K562 (cell line): Measurements from ENCODE around the gene KCNK4. TPM values are rescaled to one million over a fixed set of nuclear protein-coding genes. Genes with fewer than 3 reads are reported as not detected.

Experiments
- GMEB1 ChIP-seq: fragments of 250-450 bp; sonication (Bioruptor Pico); IDR thresholded peaks from 2 replicates; pipeline ENCODE4 v1.4.0; 2020; ENCODE audit warnings: mild to moderate bottlenecking
- HDAC6 ChIP-seq: IDR thresholded peaks from 2 replicates; pipeline ENCODE4 v1.6.1; 2012; ENCODE audit warnings: low read depth, mild to moderate bottlenecking, control low read depth, inconsistent platforms, low read length, moderate library complexity
- HNRNPK ChIP-seq: fragments of 200-400 bp; formaldehyde crosslinking; IDR thresholded peaks from one replicate; pipeline ENCODE4 v1.6.1; 2018; ENCODE audit warnings: mild to moderate bottlenecking, low read depth, low read length; ENCODE audit not compliant: poor library complexity, severe bottlenecking
- HNRNPUL1 ChIP-seq: fragments of 200-400 bp; formaldehyde crosslinking; IDR thresholded peaks from 2 replicates; pipeline ENCODE4 v1.6.1; 2017; ENCODE audit warnings: low read length
- KDM4B ChIP-seq, 2 experiments: fragments of 450-650 bp in 1 of 2; sonication (generic) in 1 of 2; IDR thresholded peaks; 2 replicates each; pipeline ENCODE4 v1.6.1; 2016 to 2017; ENCODE audit warnings: borderline replicate concordance in 2 of 2, antibody characterized with exemption in 1 of 2, low read depth in 1 of 2, mild to moderate bottlenecking in 1 of 2
- MAZ ChIP-seq, 2 experiments: fragments of 450-650 bp in 1 of 2; sonication (generic) in 1 of 2; formaldehyde crosslinking; IDR thresholded peaks in 1 of 2; conservative IDR thresholded peaks in 1 of 2; 2 replicates each; pipeline versions ENCODE4 v1.4.0 to v1.5.0; 2020; ENCODE audit warnings: mild to moderate bottlenecking in 1 of 2, missing genetic modification reagents in 1 of 2
- MTF1 ChIP-seq: fragments of 250-450 bp; sonication (Bioruptor Pico); IDR thresholded peaks from 2 replicates; pipeline ENCODE4 v1.9.0; 2021; ENCODE audit warnings: moderate library complexity, mild to moderate bottlenecking, inconsistent platforms, borderline replicate concordance
- PCBP2 ChIP-seq: fragments of 200-400 bp; formaldehyde crosslinking; IDR thresholded peaks from 2 replicates; pipeline ENCODE4 v1.6.1; 2018; ENCODE audit warnings: low read length, low read depth, mild to moderate bottlenecking, moderate library complexity; ENCODE audit not compliant: poor library complexity, severe bottlenecking
- PRPF4 ChIP-seq: fragments of 200-400 bp; formaldehyde crosslinking; IDR thresholded peaks from one replicate; pipeline ENCODE4 v1.6.1; 2017; ENCODE audit warnings: low read length, low read depth, mild to moderate bottlenecking; ENCODE audit not compliant: insufficient read depth, poor library complexity, severe bottlenecking
- SETDB1 ChIP-seq: IDR thresholded peaks from one replicate; pipeline ENCODE4 v1.6.1; 2012; ENCODE audit warnings: low read length, control low read depth, inconsistent platforms
- SMAD2 ChIP-seq: fragments of 150-350 bp; IDR thresholded peaks from 2 replicates; pipeline ENCODE4 v1.6.1; 2014; ENCODE audit warnings: low read depth, mild to moderate bottlenecking, low read length
- XRCC4 ChIP-seq: IDR thresholded peaks from one replicate; pipeline ENCODE4 v1.6.1; 2011; ENCODE audit not compliant: insufficient read depth, insufficient read length; ENCODE audit errors: extremely low read depth
- ZBTB12 ChIP-seq: fragments of 250-450 bp; sonication (Bioruptor Pico); IDR thresholded peaks from 2 replicates; pipeline ENCODE4 v1.4.0; 2020
- ZNF184 ChIP-seq: sonication (generic); formaldehyde crosslinking; IDR thresholded peaks from 2 replicates; pipeline ENCODE4 v1.5.0; 2020; ENCODE audit warnings: missing genetic modification reagents
- ZNF318 ChIP-seq, 2 experiments: fragments of 450-650 bp; IDR thresholded peaks; 2 replicates each; pipeline ENCODE4 v1.6.1; 2016; ENCODE audit warnings: mild to moderate bottlenecking in 2 of 2, borderline replicate concordance in 1 of 2, low read depth in 1 of 2, moderate library complexity in 1 of 2
- polyA plus RNA-seq, 8 experiments: library from polyadenylated mRNA; depleted of rRNA in 4 of 8; stranded (reverse) in 5 of 8; unstranded in 3 of 8; fragments of >200 nt; fragmentation: Nextera tagmentation in 2 of 8; fragmentation: Illumina TruSeq in 1 of 8; extraction: Ambion mirVana in 2 of 8; extraction: Trizol in 1 of 8; gene quantifications; 2 replicates each; pipeline versions ENCODE4 v1.2.1 to v1.2.3, GENCODE V29; 2011 to 2014; ENCODE audit warnings: inconsistent platforms in 1 of 8, missing spikeins in 1 of 8
- total RNA-seq, 7 experiments: library from RNA; depleted of rRNA in 6 of 7; stranded (reverse); fragments of >200 nt in 6 of 7; fragmentation: Illumina TruSeq in 2 of 7; extraction: Trizol in 2 of 7; gene quantifications; 2 replicates each; pipeline versions ENCODE4 v1.2.1 to v1.2.3, GENCODE V29; 2011 to 2021; ENCODE audit warnings: low replicate concordance in 1 of 7

KCNK4 gene
- total and polyA plus RNA-seq, 9 of the 15 experiments (the other 6 are each of a cell fraction or from before 2014, with no cell fraction given), result not detected

- peak; percentile 53 to 79 for TF ChIP-seq MAZ (CRISPR knock-in tag; conservative IDR thresholded peaks at IDR 0.05 in 1 of 2, IDR thresholded peaks at IDR 0.05 in 1 of 2)
- no peak for TF ChIP-seq HNRNPUL1
- TF ChIP-seq ZNF184 (CRISPR knock-in tag), result no peak
- no peak for TF ChIP-seq SMAD2
- TF ChIP-seq PCBP2, result no peak
- no peak for TF ChIP-seq XRCC4
- TF ChIP-seq ZBTB12 (CRISPR knock-in tag), result no peak
- TF ChIP-seq PRPF4, result peak; percentile 48
- TF ChIP-seq KDM4B (IDR thresholded peaks at IDR 0.05; ENCODE audit: borderline replicate concordance in 2 of 2, low read depth in 1 of 2), result no peak
- no peak for TF ChIP-seq GMEB1 (CRISPR knock-in tag)
- no peak for TF ChIP-seq SETDB1
- TF ChIP-seq ZNF318 (IDR thresholded peaks at IDR 0.05; ENCODE audit: borderline replicate concordance in 1 of 2, low read depth in 1 of 2), result no peak
- TF ChIP-seq HDAC6, result no peak
- TF ChIP-seq MTF1 (CRISPR knock-in tag), result no peak
- no peak for TF ChIP-seq HNRNPK
These were observed 49.4 kb upstream of the KCNK4 start (continued) for GRCh38 chr11:64241491-64242374.
